DMS114 treated with DMSO at 0.1 percent for 48 hours (cell line): ENCODE data around the gene CMTM5.

Source experiments
- DNase-seq: peaks from one replicate; lab custom pipeline; 2025; ENCODE audit not compliant: unreplicated experiment; lab: John Stamatoyannopoulos, UW

The CMTM5 gene

DNA sequence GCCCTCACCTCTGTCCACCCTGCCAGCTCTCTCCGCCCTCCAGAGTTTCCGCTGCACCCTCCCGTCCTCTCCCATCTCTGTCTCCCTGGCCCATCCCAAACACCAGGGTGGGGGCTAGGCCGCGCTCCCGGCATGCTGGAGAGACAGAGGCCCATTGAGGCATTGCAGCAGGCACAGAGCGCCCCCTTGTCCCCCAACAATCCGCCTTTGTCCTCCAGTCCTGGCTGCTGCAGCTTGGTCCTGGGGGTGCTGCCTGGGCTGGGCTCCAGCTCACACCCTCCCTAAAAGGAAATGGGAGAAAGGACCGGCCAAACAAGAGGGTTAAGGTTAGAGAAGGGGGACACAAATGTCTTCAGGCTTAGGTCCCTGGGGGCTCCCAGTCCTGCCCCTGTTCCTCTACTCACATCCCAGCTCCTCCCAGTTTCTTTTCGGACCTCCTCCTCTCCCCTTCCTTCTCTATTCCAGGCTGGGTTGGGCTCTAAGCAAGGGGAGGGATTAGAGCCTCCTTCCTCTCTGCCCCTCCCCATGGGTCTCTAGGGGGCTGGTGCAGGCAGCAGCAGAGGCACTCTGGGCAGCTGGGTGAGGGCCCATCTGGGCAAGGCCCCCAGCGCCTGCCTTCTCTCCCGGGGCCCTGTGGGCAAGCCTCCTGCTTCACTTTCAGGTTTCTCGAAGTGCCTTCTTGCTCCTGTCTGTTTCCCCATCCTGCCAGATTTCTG lies at the start of gene CMTM5:
TSS of gene CMTM5 (plus strand) at position 565 of the 716 bp plus-strand sequence. CDS start 206 bp downstream, outside the sequence.
- DNase-seq, result no peak

DNA sequence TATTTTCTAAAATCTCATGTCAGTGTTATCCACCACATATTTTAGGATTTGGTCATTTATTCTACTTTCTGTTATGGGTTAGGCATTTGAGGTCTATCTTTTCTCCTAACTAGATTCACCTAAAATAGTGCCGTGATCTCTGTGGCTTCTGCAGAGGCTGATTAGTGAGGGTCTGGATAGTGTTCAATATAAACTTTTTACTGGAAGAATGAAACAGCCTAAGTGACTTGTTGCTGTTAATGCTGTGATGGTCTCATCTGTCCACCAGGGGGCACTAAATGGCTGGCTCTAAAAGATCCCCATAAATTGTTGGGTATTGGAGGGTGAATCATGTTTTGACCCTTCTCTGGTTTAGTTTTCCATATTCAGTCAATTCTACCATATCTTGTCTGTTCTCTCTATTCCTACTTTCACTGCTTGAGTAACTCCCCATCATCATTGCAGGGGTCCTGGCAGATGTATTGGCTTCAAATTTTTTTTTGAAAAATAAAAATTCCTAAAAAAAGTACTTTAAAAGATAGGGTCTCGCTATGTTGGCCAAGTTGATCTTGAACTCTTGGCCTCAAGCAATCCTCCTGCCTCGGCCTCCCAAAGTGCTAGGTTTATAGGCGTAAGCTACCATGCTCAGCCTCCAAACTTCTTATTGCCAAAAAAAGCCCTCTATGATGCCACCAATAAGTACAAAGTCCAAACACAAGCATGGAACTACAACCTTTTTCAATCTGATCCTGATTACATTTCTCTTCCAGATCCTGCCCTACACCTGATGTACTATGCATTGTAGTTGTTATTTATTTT lies 48.7 kb upstream of the CMTM5 start:
- peak; percentile 51 for DNase-seq

DNA sequence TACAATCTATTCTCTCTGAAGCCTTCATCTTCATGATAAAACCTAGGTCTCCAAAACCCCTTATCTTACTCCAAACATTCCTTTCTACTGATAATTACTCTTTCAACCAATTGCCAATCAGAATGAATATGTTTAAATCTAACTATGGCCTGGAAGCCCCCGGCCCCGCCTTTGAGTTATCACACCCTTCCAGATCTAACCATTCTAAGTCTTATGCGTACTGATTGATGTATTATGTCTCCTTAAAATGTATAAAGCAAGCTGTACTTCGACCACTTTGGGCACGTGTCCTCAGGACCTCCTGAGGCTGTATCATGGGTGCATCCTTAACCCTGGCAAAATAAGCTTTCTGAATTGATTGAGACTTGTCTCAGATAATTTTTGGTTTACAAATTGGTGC lies 41.2 kb upstream of the CMTM5 start:
- no peak for DNase-seq

DNA sequence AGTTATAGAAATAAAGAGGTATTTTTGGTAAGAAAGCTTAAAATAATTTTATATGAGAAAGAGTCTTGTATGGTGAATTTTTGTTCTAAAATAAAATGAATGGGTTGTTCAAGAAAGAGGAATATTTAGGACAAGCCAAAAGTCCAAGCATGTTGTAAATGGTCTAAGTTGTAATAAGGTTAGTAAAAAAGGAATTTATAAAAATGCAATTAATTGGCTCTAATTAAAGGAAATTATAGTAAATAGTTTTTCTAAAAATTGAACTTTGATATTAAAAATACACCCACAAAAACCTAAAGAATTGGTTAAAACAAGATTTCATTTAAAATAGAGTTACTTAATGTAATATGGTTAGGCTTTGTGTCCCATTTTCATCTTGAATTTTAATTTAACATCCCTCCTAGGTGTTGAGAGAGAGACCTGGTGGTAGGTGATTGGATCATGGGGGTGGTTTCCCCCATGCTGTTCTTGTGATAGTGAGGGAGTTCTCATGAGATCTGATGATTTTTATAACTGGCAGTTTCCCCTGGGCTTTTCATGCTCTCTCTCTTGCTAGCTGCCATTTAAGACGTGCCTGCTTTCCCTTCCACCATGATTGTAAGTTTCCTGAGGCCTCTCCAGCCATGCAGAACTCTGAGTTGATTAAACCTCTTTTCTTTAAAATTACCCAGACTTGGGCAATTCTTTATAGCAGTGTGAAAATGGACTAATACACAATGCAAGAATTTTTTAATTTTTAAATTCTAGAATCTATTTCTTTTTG lies 37.2 kb upstream of the CMTM5 start:
- DNase-seq, result no peak

DNA sequence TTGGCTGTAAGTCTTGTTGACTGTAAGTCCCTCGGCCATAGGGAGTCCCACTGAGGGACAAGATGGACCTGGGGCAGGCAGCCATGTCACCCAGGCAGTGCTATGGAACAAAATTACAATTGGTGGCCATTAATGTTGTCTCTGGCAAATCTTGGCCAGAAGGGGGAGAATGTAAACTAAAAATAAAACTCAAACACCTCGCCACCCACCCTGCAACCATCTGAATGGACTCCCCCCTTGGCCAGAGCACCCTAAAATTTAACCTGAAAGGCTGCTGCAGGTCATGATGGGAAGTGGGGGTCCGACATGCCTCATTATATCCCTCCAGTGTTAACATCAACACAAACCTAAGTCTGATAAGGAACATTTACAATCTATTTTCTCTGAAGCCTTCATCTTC lies 32.4 kb upstream of the CMTM5 start:
- DNase-seq, result no peak

- no peak for DNase-seq
Observed at GRCh38 chr14:23345987-23346692, 30.7 kb upstream of the CMTM5 start.

- DNase-seq, result no peak
Observed at GRCh38 chr14:23346693-23347405, 30.0 kb upstream of the CMTM5 start.

DNA sequence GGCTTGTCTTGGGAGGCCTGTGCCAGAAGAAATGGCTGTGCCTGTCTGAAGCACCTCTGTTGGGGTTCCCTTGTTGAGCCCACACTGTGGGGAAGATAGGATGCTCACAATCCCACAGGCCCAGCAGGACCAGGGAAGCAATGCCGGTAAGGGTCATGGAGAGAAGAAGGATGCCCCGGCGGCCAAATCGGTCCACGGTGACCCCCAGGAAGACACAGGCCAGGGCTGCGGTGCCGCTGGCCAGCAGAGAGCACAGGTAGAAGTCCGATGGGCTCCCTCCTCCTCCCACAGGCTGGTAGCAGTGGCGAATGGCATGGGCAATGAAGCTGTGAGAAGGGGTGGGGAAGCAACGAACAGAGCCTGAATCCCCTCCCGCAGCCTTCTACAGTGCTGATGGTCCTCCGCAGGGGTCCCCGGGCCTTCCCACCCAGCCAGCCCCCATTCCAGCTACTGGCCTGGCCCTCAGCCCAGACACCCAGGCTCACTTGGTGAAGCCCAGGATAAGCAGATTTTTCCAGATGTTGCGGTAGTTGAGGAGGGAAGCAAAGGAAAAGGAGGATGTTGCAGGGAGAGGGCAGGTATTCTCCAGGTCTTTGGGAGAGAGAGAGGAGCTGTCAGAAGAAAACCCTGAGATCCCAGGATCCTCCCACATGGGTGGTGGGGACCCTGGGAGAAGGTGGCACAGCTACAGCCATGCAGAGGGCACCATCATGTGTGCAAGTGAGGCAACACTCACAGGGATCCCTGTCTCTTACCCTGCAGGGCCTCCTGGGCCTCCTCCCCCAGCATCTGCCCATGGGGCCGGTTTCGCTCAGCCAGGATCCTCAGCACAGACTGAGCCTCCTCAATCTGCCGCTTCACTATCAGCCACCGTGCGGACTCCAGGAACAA lies 29.2 kb upstream of the CMTM5 start:
- no peak for DNase-seq

DNA sequence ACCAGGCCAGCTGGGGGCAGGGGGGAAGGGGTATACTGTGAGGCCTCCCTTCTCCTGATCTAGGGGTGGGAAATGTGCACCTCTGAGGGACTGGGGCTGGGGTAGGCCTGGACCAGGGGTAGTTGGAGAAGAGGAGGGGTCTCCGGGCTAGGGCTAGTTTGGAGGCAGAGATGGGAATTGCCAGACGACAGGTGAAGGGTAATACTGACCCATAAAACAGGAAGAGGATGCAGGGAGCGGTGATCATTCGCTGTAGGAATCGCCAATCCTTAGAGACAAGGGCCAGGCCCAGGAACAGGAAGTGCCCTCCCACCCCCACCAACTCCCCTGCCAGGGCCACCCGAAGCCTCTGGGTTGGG lies 28.6 kb upstream of the CMTM5 start:
- DNase-seq, result no peak

- DNase-seq, result no peak
Observed at GRCh38 chr14:23349156-23349845, 27.5 kb upstream of the CMTM5 start.

DNA sequence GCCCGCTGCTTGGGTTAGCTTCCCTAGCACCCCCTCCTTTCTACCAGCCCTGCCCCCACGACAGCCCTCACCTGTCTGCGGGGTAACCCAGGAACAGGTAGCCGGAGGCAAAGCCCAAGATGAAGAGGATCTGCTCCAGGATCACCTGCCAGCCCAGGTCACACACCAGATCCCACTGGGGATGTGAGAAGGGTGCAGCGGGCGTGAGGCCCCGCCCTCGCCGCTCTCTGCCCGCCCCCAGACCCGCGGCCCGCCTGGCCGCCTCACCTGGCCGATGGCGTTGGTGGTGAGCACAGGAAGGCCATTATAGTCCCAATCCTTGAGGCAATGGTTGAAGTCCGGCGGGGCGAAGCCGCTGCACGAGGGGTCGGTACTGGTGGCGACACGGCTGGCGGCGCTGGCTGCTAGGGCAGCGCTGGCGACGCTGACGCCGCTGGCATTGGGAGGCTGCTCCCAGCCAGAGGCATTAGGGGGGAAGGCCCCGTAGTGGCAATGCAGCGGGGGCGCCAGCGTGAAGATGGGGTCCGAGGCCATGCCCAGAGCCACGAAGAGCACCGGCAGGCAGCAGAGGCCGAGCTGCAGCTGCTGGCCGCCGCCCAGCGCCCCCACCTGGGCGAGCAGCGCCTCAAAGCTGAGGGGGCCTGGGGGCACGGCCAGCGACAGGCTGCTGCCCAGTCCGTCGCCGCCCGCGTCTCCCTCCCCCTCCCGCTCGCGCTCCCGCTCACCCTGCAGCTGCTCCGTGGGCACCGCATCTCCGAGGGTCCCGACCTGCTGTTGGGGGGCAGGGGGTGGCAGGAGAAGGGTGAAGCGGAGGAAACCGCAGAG lies 25.0 kb upstream of the CMTM5 start:
- no peak for DNase-seq

- peak; percentile 81 for DNase-seq
Observed at GRCh38 chr14:23352506-23353432, 24.1 kb upstream of the CMTM5 start, which contains the start of gene SLC22A17. TSS of gene SLC22A17 (minus strand) at chr14:23352887.

- no peak for DNase-seq
Observed at GRCh38 chr14:23353433-23353780, 23.4 kb upstream of the CMTM5 start.

DNA sequence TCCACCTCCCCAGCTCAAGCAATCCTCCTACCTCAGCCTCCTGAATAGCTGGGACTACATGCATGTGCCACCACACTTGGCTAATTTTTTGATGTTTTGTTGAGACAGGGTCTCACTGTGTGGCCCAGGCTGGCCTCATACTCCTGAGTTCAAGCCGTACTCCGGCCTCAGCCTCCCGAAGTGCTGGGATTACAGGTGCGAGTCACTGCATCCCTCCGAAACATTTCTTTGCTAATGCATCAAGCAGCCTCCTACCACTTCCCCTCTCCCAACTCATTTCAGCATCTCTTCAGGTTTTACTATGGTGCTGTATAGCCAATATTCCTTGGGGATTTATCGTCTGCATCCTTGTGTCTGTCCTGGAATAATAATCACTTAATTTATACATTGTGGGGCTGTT lies 21.9 kb upstream of the CMTM5 start:
- no peak for DNase-seq

GRCh38 chr14:23355871-23356435 lies 20.9 kb upstream of the CMTM5 start:
- DNase-seq, result no peak

DNA sequence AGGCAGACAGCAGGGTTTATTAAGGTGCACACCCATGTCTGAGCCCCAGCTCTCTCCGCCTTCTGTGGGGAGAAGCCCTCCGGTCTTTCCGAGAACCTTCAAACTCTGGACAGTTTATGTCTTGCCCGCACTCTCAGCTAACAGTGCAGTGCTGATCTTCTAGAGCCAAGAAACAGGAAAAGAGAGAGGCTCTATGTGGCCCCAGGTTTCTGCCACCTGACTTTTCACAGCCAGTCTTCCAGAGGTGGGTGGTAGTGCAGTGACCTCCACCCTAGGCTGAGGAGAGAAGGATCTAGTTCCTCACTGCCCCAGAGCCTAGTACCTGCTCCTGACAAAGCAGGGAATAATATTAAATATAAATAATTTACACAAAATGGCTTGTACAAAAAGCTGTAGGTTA lies 20.2 kb upstream of the CMTM5 start:
- DNase-seq, result no peak

- DNase-seq, result no peak
Observed at GRCh38 chr14:23357261-23357660, 19.6 kb upstream of the CMTM5 start.
